ENCODE data around the gene PP2D1. TPM values are rescaled to one million over a fixed set of nuclear protein-coding genes. Genes with fewer than 3 reads are reported as not detected.
"Not testable (repeated sequence)": the region's sequence is repeated elsewhere in the genome, so short reads cannot be mapped to it uniquely, and the experiment has no call there.

PP2D1 gene
- total RNA-seq, 1 donor from 2014 or later: not detected

DNA sequence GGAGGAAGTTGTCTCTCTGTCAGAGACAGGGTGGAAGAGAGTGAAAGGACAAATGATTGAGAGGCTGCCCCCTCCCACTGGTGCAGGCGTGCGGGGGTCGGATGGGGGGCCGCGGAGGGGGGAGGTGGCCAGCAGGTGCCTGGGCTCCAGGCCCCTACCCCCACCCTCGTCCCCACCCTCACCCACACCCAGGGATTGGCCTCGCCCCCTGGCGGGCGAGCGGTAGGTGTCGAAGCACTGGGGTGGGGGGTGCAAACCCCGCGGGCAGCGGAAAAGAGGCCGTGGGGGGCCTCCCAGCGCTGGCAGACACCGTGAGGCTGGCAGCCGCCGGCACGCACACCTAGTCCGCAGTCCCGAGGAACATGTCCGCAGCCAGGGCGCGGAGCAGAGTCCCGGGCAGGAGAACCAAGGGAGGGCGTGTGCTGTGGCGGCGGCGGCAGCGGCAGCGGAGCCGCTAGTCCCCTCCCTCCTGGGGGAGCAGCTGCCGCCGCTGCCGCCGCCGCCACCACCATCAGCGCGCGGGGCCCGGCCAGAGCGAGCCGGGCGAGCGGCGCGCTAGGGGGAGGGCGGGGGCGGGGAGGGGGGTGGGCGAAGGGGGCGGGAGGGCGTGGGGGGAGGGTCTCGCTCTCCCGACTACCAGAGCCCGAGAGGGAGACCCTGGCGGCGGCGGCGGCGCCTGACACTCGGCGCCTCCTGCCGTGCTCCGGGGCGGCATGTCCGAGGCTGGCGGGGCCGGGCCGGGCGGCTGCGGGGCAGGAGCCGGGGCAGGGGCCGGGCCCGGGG is 27.9 kb upstream of the PP2D1 start, which contains the start of gene KAT2B:
Gene KAT2B (plus strand): TSS at position 682 of the 783 bp plus-strand sequence. CDS start 32 bp downstream, at position 714.
- DNase-seq: peak; percentile 79

DNA sequence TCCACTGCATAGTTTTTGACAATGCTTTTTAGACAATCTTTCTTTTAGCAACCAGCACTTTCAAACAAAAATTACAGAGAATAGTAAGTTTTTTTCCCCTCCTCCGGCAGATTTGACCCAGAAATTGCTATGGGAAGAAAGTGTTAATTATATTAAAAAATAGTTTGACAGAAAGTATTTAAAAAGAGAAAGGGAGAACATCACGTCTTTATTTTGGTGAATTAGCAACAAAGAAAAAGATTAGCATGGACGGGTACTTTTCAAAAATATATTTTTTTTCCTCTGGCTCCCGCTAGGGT is 27.4 kb upstream of the PP2D1 start:
- no peak for DNase-seq

DNA sequence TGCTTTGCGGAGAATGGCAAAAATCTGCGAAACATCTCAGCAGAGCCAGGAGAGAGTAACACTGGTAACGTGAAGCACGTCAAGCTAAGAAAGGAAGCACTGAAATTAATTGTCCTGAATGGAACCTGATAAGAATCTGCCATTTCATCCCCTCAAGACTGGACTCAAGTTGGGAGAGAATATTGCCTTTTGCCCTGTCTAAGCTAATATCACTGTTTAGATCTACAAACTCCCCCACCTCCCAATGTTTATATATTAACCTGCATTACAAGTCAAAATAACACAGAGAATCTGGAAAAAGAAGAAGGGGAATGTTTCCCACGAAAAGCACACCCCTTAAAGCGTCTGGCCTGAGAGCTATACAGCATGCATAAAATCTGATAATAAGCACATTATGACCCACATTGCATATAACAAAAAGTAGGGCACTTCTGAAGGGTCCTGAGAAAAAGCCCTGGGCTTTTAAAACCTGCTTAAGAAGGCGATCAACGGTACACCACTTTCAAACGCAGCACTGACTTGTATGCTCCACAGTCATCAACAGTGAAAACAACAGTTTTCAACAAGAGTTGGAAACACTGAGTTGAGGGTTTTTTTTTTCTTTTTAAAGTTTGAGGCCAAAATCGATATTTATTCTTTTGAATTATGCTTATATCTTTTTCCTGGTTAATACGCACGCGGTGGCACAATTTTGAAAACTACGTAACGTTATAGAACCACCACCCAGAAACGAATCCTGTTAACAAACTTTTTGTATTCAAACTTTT is 26.8 kb upstream of the PP2D1 start:
- peak; percentile 40 for DNase-seq

DNA sequence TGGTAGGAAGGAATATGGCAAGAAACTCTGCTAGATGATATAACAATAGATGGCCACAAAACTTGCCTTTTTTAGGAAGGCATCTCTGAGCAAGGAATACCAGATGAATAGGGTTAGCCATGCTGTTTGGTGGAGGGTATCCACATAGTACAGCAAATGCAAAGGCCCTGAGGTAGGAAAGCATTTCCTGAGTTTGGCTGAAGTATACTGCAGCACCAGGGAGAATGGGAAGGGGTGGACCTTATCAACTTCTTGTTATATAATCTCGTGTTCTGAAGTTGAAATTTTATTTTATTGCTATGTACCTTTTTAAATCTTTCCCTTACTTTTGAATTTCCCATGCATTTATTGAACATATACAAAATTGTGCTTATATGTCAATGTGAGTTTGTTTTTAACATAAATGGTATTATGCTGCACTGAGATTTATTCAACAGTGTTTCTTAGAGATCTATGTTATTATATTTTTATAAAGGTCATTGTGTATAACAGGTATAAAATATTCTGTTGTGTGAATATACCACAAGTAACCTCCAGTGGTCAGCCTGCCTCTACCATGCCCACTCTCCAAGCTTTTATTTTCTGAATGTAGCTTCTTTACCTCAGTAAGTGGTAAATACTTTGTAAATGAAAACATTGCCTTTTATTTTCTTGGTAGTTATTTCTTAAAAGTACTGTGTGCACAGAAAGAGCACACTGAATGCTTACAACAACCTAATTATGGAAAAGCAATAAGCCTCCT is 25.4 kb upstream of the PP2D1 start:
- no peak for DNase-seq

DNA sequence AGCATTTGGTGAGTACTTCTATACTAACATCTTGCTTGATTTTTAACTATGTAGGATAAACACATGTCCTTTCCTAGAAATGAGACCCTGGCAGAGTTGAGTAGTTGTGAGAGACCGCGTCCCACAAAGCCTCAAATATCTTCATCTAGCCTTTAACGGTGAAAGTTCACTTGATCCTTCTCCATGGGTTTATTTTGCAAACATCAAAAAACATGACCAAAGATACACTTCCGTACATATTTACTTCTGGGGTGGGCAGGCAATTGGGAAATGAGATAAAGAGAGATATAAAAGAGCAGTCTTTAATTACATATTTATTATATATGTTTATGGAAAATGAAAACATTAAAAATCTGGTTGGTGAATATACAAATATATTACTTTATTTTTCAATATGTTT is 23.0 kb upstream of the PP2D1 start:
- no peak for DNase-seq

DNA sequence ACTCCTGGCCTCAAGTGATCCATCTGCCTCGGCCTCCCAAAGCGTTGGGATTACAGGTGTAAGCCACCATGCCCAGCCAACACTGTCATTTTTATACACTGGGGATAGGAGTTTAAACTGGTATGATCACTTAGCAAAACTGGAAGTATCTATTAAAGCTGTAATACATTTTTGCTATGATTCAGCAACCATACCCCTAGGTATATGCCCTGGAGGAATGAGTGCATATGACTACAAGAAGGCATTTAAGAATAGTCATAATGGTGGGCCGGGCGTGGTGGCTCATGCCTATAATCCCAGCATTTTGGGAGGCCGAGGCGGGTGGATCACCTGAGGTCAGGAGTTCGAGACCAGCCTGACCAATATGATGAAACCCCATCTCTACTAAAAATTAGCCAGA is 19.9 kb upstream of the PP2D1 start:
- DNase-seq: not testable (repeated sequence)

DNA sequence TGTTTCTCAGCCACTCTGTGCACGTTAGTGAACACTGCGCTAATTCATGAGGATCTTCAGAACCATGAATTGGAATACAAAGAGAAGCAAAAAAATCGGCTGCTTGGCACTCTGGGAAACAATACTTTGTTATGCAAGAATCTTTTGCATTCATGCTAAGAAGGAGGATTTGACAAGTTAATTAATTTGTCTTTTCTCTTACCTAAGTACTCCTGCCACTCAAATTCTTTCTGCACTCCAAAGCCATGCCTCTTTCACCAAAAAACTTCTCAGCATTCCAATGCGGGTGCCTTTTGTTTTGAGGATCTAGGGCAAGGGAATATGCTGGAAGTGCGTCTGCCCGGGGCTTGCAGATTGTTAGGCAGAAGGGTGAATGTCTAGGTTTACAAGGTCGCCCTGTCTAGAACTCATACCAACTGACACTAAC is 16.9 kb upstream of the PP2D1 start:
- DNase-seq: no peak

DNA sequence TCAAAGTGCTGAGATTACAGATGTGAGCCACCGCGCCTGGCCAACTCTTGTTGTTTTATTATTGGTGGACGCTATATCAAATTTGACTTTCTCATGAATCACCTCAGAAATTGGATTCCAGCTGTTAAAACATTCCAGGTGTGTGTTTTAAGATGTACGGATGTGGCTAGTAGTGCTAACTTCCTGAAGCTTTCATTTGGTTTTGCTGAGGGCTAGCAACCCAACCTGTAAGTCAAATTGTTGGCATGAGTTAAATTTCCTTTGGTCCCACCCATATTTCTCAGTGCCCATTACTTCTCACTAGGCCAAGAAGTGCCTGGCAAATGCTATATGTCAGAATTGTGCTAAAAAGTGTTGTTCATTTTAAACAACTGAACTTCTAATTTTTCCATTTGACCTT is 15.1 kb upstream of the PP2D1 start:
- no peak for DNase-seq

DNA sequence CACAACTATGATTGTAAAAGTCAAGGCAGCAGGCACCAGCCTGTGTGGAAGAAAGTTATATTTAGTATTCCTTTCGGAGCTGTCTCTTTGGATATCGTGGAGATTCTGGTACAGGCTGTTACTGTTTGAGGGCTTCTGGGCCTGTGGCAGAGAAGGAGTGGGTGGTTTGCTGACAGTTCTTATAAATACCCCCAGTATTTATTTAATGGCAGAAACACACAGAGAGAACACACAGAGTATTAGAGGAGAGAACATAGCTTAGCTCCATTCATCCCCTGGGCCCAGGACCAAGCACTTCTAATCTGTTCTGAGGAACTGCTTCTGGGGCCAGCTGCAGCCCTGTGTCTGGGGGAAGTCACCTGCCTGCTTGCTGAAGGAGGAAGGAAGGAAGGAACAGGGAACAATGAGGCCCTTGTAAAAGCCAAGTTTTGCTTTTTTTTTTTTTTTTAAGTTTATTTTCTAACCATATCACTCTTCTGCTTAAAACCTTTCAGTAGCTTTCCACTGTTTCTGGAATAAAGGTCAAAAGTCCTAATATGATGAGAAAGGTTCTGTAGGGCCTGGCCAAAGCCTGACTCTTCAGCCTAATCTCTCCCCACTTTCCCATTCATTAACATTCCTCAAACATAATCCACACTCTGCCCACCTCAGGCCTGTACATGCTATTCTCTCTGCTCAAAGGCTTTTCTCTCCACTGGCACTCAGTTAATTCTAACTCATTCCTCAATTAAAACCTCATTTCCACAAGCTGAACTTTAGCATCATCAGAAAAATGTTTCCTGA is 11.8 kb upstream of the PP2D1 start:
- peak; percentile 82 for DNase-seq

DNA sequence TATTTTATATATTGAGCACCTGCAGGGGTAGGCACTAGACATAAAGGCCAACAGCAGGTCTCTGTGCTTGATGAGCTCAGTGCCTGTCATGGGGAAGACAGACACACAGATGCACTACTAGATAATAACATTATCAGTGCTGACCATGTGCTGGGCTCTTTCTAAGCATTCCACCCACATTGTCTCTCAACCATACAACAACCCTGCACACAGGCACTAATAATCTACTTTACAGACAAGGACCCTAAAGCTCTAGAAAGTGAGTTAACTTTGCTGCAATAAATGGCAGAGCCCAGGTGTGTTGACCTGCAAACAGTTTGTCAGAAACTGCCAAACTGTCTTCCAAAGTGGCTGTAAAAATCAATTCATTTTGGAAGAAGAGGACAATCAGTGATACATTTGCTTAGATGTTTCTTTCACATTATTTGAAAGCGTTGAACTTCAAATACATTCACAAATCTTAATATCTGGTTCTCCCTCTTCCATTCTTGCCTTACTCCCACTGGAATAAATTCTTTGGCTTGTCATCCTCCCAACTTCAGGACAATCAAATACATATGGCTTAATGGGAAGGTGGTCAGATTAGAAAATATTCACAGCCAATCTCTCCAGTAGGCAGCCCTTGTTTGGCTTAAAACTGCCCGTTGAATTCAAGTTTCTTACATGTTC is 11.0 kb upstream of the PP2D1 start:
- no peak for DNase-seq

DNA sequence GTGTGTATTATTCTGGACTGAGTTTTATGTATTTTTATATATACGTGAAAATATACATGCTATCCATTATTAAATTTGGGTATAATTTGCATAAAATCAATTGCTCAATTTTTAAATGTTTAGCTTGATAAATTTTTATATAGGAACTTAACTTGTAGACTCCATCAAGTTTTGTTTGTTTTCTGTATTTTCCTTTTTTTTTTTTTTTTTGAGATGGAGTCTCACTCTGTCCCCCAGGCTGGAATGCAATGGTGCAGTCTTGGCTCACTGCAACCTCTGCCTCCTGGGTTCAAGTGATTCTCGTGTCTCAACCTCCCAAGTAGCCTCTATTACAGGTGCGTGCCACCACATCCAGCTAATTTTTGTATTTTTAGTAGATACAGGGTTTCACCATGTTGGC is 4.0 kb upstream of the PP2D1 start:
- DNase-seq: not testable (repeated sequence)

DNA sequence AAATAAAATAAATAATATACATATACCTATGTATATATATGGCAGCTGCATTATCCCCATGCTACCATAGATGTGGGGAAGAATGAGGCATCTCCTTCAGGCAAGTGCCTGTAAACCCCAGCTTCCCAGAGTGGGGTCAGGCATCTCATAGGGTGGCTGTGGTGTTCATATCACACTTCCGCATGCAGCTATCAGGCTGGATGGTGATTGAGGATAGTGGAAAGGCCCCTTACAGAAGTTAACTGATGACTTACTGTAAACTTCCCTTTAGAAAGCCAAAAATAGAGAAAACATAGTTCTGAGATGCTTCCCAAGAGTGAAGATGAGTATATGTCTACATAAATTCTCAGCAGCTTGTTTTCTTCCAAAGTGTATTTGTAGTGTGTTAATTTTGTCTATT is 3.5 kb upstream of the PP2D1 start:
- DNase-seq: no peak

DNA sequence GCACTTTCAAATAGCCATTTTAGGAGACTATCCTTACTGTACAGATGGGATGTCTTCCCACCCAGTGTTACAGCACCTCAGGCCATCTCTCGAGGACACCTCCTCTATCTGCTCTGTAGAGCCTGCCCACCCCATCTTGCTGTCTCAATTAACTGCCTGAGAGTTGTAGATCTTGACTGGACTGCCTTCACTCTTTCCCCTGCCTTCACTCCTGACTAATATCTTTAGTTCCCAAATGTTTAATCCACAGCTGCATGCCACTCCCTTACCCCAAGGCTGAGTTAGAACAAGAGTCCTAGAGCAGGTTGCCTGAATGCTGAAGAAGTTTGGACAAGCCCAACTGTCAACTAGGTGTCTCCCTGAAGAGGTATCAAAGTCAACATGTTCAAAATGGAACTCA is 1.3 kb upstream of the PP2D1 start:
- no peak for DNase-seq

DNA sequence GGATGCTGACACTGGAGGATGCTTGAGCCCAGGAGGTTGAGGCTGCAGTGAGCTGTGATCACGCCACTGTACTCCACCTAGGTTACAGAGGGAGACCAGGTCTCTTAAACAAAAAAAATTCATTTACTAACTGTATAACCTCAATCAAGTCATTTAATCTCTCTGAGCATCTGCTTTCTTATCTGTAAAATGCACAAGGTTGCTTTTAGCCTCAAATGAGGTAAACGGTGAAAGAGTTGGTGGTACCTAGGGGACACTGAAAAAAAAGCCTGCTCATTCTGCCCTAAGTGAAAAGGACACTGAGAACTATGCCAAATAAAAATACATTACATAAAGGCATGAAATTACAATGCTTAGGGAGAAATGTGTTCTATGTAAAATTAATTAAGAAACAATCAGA is 3.4 kb downstream of the PP2D1 start:
- DNase-seq: no peak

DNA sequence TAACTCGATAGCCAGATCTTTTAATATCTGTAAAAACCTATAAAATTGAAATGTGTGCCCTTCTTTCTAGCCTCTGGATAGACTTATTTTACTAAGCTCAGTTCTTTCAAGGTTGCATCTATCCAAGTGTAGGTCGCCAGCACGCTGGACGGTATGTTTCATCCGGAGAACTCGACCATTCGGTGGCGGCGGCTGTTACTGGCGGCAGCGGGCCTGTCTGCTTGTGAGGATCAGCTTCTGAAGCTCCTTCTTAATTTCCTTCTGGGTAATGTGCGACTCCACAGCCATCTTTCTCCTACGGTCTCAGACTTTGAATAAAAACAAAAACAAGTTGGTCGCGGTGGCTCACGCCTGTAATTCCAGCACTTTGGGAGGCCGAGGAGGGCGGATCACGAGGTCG is 4.1 kb downstream of the PP2D1 start:
- DNase-seq: no peak

DNA sequence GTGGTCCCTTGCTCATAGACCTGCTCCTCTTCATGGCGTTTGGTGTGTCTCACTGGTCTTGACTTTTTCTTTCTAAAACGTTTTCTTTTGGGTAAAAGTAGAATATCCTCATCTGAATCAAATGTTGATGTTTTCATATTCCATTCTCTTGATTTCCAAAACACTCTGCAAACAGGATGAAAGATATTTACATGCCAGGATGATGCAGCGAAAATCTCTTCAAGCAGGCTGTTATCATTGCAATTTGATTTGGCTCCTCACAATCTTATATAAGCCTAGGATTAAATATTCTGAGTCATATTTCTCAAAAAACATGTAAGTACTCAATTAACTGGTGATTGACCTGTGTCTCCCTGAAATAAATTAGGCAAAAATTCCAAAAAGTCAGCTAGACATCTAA is 10.1 kb downstream of the PP2D1 start:
- DNase-seq: no peak

DNA sequence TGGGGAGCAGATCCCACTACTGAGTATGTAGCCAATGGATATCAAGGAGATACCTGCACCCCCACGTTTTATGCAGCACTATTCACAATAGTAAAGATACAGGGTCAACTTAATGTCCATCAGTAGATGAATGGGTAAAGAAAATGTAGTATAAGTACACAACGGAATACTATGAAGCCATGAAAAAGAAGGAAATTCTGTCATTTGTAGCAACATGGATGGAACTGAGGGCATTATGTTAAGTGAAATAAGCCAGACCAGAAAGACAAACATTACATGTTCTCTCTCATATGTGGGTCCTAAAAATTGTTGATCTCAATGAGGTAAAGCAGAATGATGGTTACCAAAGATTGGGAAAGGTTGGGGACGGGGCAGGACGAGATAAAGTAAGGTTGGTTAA is 14.6 kb downstream of the PP2D1 start:
- no peak for DNase-seq

DNA sequence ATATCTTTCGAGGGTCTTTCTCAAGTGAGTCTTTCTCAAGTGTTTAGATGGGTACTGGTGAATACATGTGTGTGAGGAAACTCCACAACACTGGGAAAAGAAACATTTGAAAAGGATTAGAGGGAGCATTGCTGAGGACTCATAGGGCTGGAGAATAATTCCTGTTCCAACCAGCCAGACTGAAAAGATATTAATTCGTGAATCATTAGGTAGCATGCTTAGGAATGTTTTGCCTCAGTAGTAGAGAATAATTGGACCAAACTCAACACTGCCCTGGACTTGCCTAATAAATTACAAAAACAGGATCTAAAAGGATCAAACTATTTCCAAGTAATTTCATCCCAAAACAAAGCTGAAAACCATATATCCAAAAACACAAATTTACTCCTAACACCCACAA is 17.3 kb downstream of the PP2D1 start:
- DNase-seq: no peak

DNA sequence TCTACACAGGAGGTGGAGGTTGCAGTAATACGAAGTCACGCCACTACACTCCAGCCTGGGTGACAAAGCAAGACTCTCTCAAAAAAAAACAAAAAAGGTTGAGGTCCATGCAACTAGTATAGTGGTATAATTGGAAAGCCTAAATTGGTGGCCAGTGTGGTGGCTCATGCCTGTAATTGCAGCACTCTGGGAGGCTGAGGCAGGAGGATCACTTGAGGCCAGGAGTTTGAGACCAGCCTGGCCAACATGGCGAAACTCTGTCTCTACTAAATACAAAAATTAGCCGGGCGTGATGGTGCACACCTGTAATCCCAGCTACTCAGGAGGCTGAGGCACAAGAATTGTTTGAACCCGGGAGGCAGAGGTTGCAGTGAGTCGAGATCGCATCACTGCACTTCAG is 23.2 kb downstream of the PP2D1 start:
- not testable (repeated sequence) for DNase-seq

DNA sequence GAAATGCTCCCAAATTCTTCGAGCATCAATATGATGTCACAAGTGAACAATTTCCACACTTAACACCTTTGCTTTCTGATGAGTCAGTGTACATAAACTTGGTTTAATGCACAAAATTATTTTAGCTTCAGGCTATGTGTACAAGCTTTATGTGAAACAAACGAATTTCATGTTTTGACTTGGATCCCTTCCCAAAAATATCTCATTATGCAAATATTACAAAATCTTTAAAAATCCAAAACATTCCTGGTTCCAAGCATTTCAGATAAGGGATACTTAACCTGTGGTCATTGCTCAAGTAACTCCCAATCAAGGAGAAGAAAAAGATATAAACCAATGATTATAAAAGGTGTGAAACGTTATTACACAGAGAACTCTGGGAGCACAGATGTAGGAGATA is 40.0 kb downstream of the PP2D1 start:
- no peak for DNase-seq

DNA sequence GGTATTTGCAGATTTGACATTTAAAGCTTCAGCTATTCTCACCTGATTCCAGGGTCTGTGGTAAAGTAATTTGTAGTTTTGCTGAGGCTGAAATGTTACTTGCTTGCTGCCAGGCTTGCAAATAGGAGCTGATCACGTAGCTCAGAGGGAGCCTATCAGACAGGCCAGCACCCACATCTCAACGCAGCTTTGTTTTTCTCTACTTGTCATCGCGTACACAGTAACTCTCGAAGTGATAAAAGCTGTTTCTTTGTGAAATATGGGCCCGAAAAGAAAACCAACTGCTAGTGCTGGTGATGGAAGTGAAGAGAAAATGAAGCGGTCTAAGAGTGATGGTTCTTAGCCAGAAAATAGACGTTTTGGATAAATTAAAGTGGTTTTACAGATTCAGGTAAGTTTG is 41.7 kb downstream of the PP2D1 start:
- DNase-seq: no peak

DNA sequence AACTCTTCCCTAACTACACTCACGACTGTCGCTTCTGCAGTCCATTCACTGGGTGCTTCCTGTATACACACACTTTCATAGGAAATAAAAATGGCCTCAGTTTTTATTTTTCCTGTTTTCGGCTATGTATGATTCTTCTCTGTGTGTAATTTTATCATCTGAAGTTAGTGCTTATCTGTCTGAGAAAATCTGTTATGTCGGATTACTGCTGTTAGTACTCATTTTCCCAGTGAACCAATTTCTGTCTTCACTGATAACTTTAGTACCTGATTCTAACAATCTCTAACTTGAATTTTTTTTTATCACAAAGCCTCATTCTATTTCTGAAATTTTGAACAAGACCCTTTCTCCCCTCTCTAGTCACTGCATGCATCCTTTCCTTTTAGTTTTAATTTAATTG is 44.3 kb downstream of the PP2D1 start:
- no peak for DNase-seq
